ENCODE data around the gene BCO1.
A peak's percentile ranks its signal among the peaks of the same experiment; 100 is the strongest.

Gene BCO1

GRCh38 chr16:81263470-81264220 is 25.2 kb downstream of the BCO1 start:
- Histone ChIP-seq H3K36me3 (ENCODE audit: insufficient read depth, low read length) (no peaks in the 10 kb centered on the region), H3K27me3 (ENCODE audit: control insufficient read depth in 1 of 2, insufficient read depth in 2 of 2, low read length in 2 of 2) (no peaks in the 10 kb centered on the region), H3K4me3 (ENCODE audit: low read depth in 1 of 2, low read length in 2 of 2) (no peak overlapping the region), H3K9ac (ENCODE audit: low read length) (no peak overlapping the region), H3K9me3 (ENCODE audit: low read length) (no peaks in the 10 kb centered on the region), H3K27ac (ENCODE audit: low read depth, low read length) (peak overlapping the region; percentile 41), H3K4me1 (ENCODE audit: insufficient read depth, low read length) (peaks cover 41% of the 10 kb centered on the region)

DNA sequence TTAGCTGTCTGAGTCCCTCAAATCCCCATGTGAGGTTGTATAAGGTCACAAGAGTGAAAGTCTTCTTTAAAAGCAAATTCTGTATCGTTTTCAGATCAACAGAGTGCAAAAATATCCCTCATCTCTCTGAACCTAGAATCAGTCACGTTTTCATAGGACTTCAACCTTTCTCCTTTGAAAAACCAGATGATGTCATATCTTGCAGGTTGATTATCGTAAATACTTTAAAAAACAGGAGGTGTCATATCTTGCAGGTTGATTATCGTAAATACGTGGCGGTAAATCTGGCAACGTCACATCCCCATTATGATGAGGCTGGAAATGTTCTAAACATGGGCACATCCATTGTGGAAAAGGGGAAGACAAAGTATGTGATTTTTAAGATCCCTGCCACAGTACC is 25.9 kb downstream of the BCO1 start:
- Histone ChIP-seq H3K9ac (ENCODE audit: low read length) (no peak overlapping the region), H3K9me3 (ENCODE audit: low read length) (no peaks in the 10 kb centered on the region), H3K4me1 (ENCODE audit: insufficient read depth, low read length) (peaks cover 41% of the 10 kb centered on the region), H3K36me3 (ENCODE audit: insufficient read depth, low read length) (no peaks in the 10 kb centered on the region), H3K27me3 (ENCODE audit: control insufficient read depth in 1 of 2, insufficient read depth in 2 of 2, low read length in 2 of 2) (no peaks in the 10 kb centered on the region), H3K27ac (ENCODE audit: low read depth, low read length) (peak overlapping the region; percentile 41), H3K4me3 (ENCODE audit: low read depth in 1 of 2, low read length in 2 of 2) (no peak overlapping the region)

DNA sequence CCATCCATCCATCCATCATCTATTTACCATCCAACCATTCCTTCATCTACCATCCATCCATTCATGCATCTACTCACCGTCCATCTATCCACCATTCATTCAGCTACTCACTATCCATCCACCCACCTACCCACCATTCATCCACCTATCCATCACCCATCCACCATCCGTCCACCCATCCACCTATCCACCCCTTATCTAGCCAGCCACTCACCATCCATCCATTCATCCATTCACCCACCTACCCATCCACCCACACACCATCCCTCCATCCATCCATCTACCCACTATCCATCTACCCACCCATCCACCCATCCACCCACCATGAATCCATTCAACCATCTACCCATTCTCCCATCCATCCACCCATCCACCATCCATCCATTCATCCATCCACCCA is 26.6 kb downstream of the BCO1 start:
- peaks cover 41% of the 10 kb centered on the region for H3K4me1 ChIP-seq (ENCODE audit: insufficient read depth, low read length)
- no peaks in the 10 kb centered on the region for H3K9me3 ChIP-seq (ENCODE audit: low read length)
- no peak overlapping the region for H3K4me3 ChIP-seq (ENCODE audit: low read depth in 1 of 2, low read length in 2 of 2)
- H3K36me3 ChIP-seq (ENCODE audit: insufficient read depth, low read length) = no peaks in the 10 kb centered on the region
- H3K27me3 ChIP-seq (ENCODE audit: control insufficient read depth in 1 of 2, insufficient read depth in 2 of 2, low read length in 2 of 2) = no peaks in the 10 kb centered on the region
- H3K27ac ChIP-seq (ENCODE audit: low read depth, low read length) = peak overlapping the region; percentile 41
- H3K9ac ChIP-seq (ENCODE audit: low read length) = no peak overlapping the region

DNA sequence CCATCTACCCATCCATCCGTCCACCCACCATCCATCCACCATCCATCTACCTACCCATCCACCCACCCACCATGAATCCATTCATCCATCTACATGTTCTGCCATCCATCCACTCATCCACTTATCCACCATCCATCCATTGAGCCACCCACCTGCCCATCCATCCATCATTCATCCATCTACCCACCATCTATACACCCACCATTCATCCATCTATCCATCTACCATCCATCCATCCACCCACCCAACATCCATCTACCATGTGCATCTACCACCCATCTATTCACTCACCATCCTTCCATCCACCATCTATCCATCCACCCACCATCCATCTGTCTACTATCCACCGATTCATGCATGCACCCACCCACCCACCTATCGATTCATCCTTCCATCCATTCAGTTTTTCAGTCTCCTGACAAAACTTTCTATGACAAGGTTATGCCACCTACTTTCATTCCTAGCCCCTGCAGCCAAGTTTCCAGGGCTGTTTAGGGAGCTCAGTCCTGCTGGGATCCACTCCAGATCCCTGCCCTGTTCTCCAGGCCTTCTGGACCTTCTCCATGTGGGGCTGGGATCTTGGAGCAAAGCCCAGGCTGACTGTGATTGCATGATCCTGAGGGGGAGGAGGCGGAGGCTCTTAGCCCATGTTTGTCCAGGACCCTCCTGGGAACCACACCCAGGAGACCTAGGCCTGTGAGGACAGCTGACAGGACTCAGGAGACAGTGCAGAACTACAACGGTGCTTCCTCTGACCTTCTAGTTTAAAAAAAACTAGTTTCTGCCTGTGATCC is 27.4 kb downstream of the BCO1 start:
- no peaks in the 10 kb centered on the region for H3K9me3 ChIP-seq (ENCODE audit: low read length)
- no peaks in the 10 kb centered on the region for H3K27me3 ChIP-seq (ENCODE audit: control insufficient read depth in 1 of 2, insufficient read depth in 2 of 2, low read length in 2 of 2)
- peaks cover 41% of the 10 kb centered on the region for H3K4me1 ChIP-seq (ENCODE audit: insufficient read depth, low read length)
- no peaks in the 10 kb centered on the region for H3K36me3 ChIP-seq (ENCODE audit: insufficient read depth, low read length)
- H3K9ac ChIP-seq (ENCODE audit: low read length) = no peak overlapping the region
- peak overlapping the region; percentile 66 for H3K27ac ChIP-seq (ENCODE audit: low read depth, low read length)
- H3K4me3 ChIP-seq (ENCODE audit: low read depth in 1 of 2, low read length in 2 of 2) = no peak overlapping the region

DNA sequence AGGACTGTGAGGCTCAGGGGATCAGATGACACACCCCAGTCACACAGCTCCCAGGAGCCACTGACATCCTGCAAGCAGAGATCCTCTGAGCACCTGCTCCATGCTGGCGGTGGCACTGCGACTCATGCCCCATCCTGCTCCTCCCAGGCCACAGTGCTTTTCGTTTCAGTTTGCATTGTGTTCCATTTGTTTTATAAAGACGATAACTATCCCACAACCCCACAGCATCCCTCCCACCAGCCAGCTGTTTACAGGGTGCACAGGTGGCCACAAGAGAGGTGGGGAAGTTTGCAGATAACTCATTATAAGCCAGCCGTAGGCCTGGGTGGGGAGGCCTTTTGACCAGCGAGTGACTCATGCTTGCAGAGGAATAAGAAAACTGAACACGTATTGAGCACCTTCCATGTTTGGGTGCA is 28.2 kb downstream of the BCO1 start:
- no peaks in the 10 kb centered on the region for H3K27me3 ChIP-seq (ENCODE audit: control insufficient read depth in 1 of 2, insufficient read depth in 2 of 2, low read length in 2 of 2)
- H3K27ac ChIP-seq (ENCODE audit: low read depth, low read length) = peak overlapping the region; percentile 66
- no peak overlapping the region for H3K9ac ChIP-seq (ENCODE audit: low read length)
- peaks cover 41% of the 10 kb centered on the region for H3K4me1 ChIP-seq (ENCODE audit: insufficient read depth, low read length)
- H3K9me3 ChIP-seq (ENCODE audit: low read length) = no peaks in the 10 kb centered on the region
- H3K4me3 ChIP-seq (ENCODE audit: low read depth in 1 of 2, low read length in 2 of 2) = no peak overlapping the region
- no peaks in the 10 kb centered on the region for H3K36me3 ChIP-seq (ENCODE audit: insufficient read depth, low read length)

GRCh38 chr16:81268509-81268908 is 30.0 kb downstream of the BCO1 start:
- H3K4me1 ChIP-seq (ENCODE audit: insufficient read depth, low read length) = peaks cover 50% of the 10 kb centered on the region
- no peaks in the 10 kb centered on the region for H3K27me3 ChIP-seq (ENCODE audit: control insufficient read depth in 1 of 2, insufficient read depth in 2 of 2, low read length in 2 of 2)
- no peak overlapping the region for H3K4me3 ChIP-seq (ENCODE audit: low read depth in 1 of 2, low read length in 2 of 2)
- H3K27ac ChIP-seq (ENCODE audit: low read depth, low read length) = no peak overlapping the region
- H3K9me3 ChIP-seq (ENCODE audit: low read length) = no peaks in the 10 kb centered on the region
- no peaks in the 10 kb centered on the region for H3K36me3 ChIP-seq (ENCODE audit: insufficient read depth, low read length)
- no peak overlapping the region for H3K9ac ChIP-seq (ENCODE audit: low read length)

DNA sequence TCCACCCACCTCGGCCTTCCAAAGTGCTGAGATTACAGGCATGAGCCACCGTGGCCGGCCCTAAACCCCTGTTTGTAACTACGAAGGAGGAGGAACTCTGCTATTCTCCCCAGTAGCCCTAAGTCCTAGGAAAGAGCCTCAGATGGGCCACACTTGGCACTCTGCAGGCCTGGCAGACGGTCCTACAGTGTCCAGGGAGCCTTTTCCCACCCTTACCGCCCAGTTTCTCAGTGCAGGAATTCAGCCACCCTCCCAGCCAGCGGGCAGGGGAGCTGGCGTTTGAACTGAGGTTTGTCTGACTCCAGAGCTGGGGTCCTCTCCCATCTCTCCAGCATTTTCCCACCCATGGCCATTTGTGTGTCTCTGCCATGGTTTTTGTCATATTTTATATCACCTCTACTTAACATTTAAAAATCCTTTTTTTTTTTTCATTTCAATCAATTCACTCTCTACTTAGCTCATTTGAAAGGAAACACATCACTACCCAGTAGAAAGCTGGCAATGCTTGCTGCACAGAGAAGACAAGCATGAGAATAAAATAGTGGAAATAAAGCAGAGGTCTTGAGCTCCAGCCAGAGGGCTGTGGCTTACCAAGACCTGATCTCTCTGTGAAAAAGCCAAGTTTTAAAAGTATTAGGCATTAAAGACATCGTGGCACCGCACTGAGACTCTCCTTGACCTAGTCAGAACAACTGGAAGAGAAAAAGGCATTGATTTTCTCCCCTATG is 34.9 kb downstream of the BCO1 start:
- H3K27me3 ChIP-seq (ENCODE audit: control insufficient read depth in 1 of 2, insufficient read depth in 2 of 2, low read length in 2 of 2) = no peaks in the 10 kb centered on the region
- no peak overlapping the region for H3K4me3 ChIP-seq (ENCODE audit: low read depth in 1 of 2, low read length in 2 of 2)
- H3K36me3 ChIP-seq (ENCODE audit: insufficient read depth, low read length) = no peaks in the 10 kb centered on the region
- peak overlapping the region; percentile 64 for H3K27ac ChIP-seq (ENCODE audit: low read depth, low read length)
- H3K9ac ChIP-seq (ENCODE audit: low read length) = no peak overlapping the region
- H3K4me1 ChIP-seq (ENCODE audit: insufficient read depth, low read length) = peaks cover 18% of the 10 kb centered on the region
- H3K9me3 ChIP-seq (ENCODE audit: low read length) = no peaks in the 10 kb centered on the region

GRCh38 chr16:81275064-81275532 is 36.6 kb downstream of the BCO1 start:
- Histone ChIP-seq H3K9ac (ENCODE audit: low read length) (no peak overlapping the region), H3K4me3 (ENCODE audit: low read depth in 1 of 2, low read length in 2 of 2) (no peak overlapping the region), H3K27me3 (ENCODE audit: control insufficient read depth in 1 of 2, insufficient read depth in 2 of 2, low read length in 2 of 2) (no peaks in the 10 kb centered on the region), H3K36me3 (ENCODE audit: insufficient read depth, low read length) (no peaks in the 10 kb centered on the region), H3K27ac (ENCODE audit: low read depth, low read length) (no peak overlapping the region), H3K9me3 (ENCODE audit: low read length) (no peaks in the 10 kb centered on the region), H3K4me1 (ENCODE audit: insufficient read depth, low read length) (peaks cover 18% of the 10 kb centered on the region)

- H3K4me1 ChIP-seq (ENCODE audit: insufficient read depth, low read length) = peaks cover 18% of the 10 kb centered on the region
- no peaks in the 10 kb centered on the region for H3K36me3 ChIP-seq (ENCODE audit: insufficient read depth, low read length)
- H3K27me3 ChIP-seq (ENCODE audit: control insufficient read depth in 1 of 2, insufficient read depth in 2 of 2, low read length in 2 of 2) = no peaks in the 10 kb centered on the region
- no peak overlapping the region for H3K27ac ChIP-seq (ENCODE audit: low read depth, low read length)
- no peaks in the 10 kb centered on the region for H3K9me3 ChIP-seq (ENCODE audit: low read length)
- no peak overlapping the region for H3K9ac ChIP-seq (ENCODE audit: low read length)
- no peak overlapping the region for H3K4me3 ChIP-seq (ENCODE audit: low read depth in 1 of 2, low read length in 2 of 2)
These were observed 37.3 kb downstream of the BCO1 start for GRCh38 chr16:81275795-81276194.

GRCh38 chr16:81276323-81276722 is 37.8 kb downstream of the BCO1 start:
- no peaks in the 10 kb centered on the region for H3K36me3 ChIP-seq (ENCODE audit: insufficient read depth, low read length)
- H3K27me3 ChIP-seq (ENCODE audit: control insufficient read depth in 1 of 2, insufficient read depth in 2 of 2, low read length in 2 of 2) = no peaks in the 10 kb centered on the region
- no peak overlapping the region for H3K4me3 ChIP-seq (ENCODE audit: low read depth in 1 of 2, low read length in 2 of 2)
- H3K9ac ChIP-seq (ENCODE audit: low read length) = no peak overlapping the region
- no peaks in the 10 kb centered on the region for H3K9me3 ChIP-seq (ENCODE audit: low read length)
- H3K4me1 ChIP-seq (ENCODE audit: insufficient read depth, low read length) = peaks cover 18% of the 10 kb centered on the region
- H3K27ac ChIP-seq (ENCODE audit: low read depth, low read length) = no peak overlapping the region

GRCh38 chr16:81277541-81278080 is 39.1 kb downstream of the BCO1 start:
- peaks cover 14% of the 10 kb centered on the region for H3K4me1 ChIP-seq (ENCODE audit: insufficient read depth, low read length)
- no peaks in the 10 kb centered on the region for H3K36me3 ChIP-seq (ENCODE audit: insufficient read depth, low read length)
- no peak overlapping the region for H3K9ac ChIP-seq (ENCODE audit: low read length)
- no peak overlapping the region for H3K4me3 ChIP-seq (ENCODE audit: low read depth in 1 of 2, low read length in 2 of 2)
- no peaks in the 10 kb centered on the region for H3K27me3 ChIP-seq (ENCODE audit: control insufficient read depth in 1 of 2, insufficient read depth in 2 of 2, low read length in 2 of 2)
- no peaks in the 10 kb centered on the region for H3K9me3 ChIP-seq (ENCODE audit: low read length)
- no peak overlapping the region for H3K27ac ChIP-seq (ENCODE audit: low read depth, low read length)

All from muscle layer of colon (tissue), 2 donors.